Right renal pelvis (tissue), 4 donors: ENCODE data around the gene FBXW7. TPM values are rescaled to one million over a fixed set of nuclear protein-coding genes. Genes with fewer than 3 reads are reported as not detected.

ENCODE experiments used
- DNase-seq, 4 donors: peaks; one replicate each; pipeline ENCODE4 v3.0.0-alpha.2; 2013; ENCODE audit warnings: low read depth in 4 of 4, low spot score in 3 of 4, missing footprints in 1 of 4
- polyA plus RNA-seq, 4 donors: library from polyadenylated mRNA; unstranded; fragments of 120-200 nt; gene quantifications; one replicate each; pipeline ENCODE4 v1.2.1, GENCODE V29; 2013; ENCODE audit not compliant: insufficient read length in 4 of 4

The FBXW7 gene
- polyA plus RNA-seq, 4 donors, result 22.7 to 33.9 (median 32.4) TPM

GRCh38 chr4:152380919-152381318 lies 155.0 kb downstream of the FBXW7 start:
- no peak for DNase-seq

- no peak for DNase-seq
Observed at GRCh38 chr4:152380185-152380584, 155.7 kb downstream of the FBXW7 start.

- no peak for DNase-seq
Observed at GRCh38 chr4:152374606-152375285, 161.1 kb downstream of the FBXW7 start.

- DNase-seq, result no peak
Observed at GRCh38 chr4:152374153-152374552, 161.7 kb downstream of the FBXW7 start.

GRCh38 chr4:152372444-152372843 lies 163.4 kb downstream of the FBXW7 start:
- DNase-seq, result no peak

- DNase-seq, result no peak
Observed at GRCh38 chr4:152369902-152370295, 166.0 kb downstream of the FBXW7 start.

- no peak for DNase-seq
Observed at GRCh38 chr4:152369203-152369901, 166.5 kb downstream of the FBXW7 start.

- DNase-seq, result no peak
Observed at GRCh38 chr4:152368001-152368400, 167.9 kb downstream of the FBXW7 start.

- no peak for DNase-seq
Observed at GRCh38 chr4:152364883-152365282, 171.0 kb downstream of the FBXW7 start.

- DNase-seq, result no peak
Observed at GRCh38 chr4:152364383-152364782, 171.5 kb downstream of the FBXW7 start.

GRCh38 chr4:152363904-152364303 lies 172.0 kb downstream of the FBXW7 start:
- no peak for DNase-seq

GRCh38 chr4:152363086-152363485 lies 172.8 kb downstream of the FBXW7 start:
- DNase-seq, result no peak

GRCh38 chr4:152360045-152360410 lies 175.9 kb downstream of the FBXW7 start:
- DNase-seq, result no peak

- DNase-seq, result no peak
Observed at GRCh38 chr4:152359208-152360044, 176.5 kb downstream of the FBXW7 start.

- DNase-seq, result no peak
Observed at GRCh38 chr4:152357206-152357605, 178.7 kb downstream of the FBXW7 start.

GRCh38 chr4:152356428-152357034 lies 179.4 kb downstream of the FBXW7 start:
- no peak for DNase-seq

GRCh38 chr4:152352622-152353116 lies 183.2 kb downstream of the FBXW7 start:
- peak; percentile 73 to 90 (median 86) for DNase-seq

GRCh38 chr4:152352215-152352614 lies 183.7 kb downstream of the FBXW7 start:
- DNase-seq, result no peak

GRCh38 chr4:152351080-152351479 lies 184.8 kb downstream of the FBXW7 start:
- no peak for DNase-seq

GRCh38 chr4:152348670-152349069 lies 187.2 kb downstream of the FBXW7 start:
- DNase-seq, result no peak

GRCh38 chr4:152346979-152347378 lies 188.9 kb downstream of the FBXW7 start:
- DNase-seq, result no peak
